Liver (tissue), 9 donors: ENCODE measurements around the gene SCUBE3. TPM values are rescaled to one million over a fixed set of nuclear protein-coding genes. Genes with fewer than 3 reads are reported as not detected.

Experiments used
- DNase-seq: peaks from one replicate; pipeline ENCODE4 v3.0.0-alpha.2; 2017; ENCODE audit warnings: low spot score
- H3K27ac ChIP-seq, 2 donors: one replicate each; pipeline ENCODE4 v1.7.0; 2013; ENCODE audit warnings: inconsistent platforms in 2 of 2, low read length in 2 of 2, control low read depth in 1 of 2, low read depth in 1 of 2, mild to moderate bottlenecking in 1 of 2
- H3K27me3 ChIP-seq, 4 donors: one replicate each; pipeline versions ENCODE4 v1.6.1 to v1.7.0; 2013; ENCODE audit warnings: low read length in 3 of 4, inconsistent platforms in 1 of 4, mild to moderate bottlenecking in 1 of 4, moderate library complexity in 1 of 4; ENCODE audit not compliant: control insufficient read depth in 4 of 4, insufficient read depth in 4 of 4
- H3K36me3 ChIP-seq, 4 donors: one replicate each; pipeline versions ENCODE4 v1.6.1 to v1.7.0; 2013; ENCODE audit warnings: low read length in 3 of 4, mild to moderate bottlenecking in 3 of 4, low read depth in 1 of 4, moderate library complexity in 1 of 4; ENCODE audit not compliant: control insufficient read depth in 4 of 4, insufficient read depth in 3 of 4
- H3K4me1 ChIP-seq, 4 donors: one replicate each; pipeline versions ENCODE4 v1.6.1 to v1.7.0; 2013; ENCODE audit warnings: low read length in 3 of 4, mild to moderate bottlenecking in 3 of 4, moderate library complexity in 1 of 4; ENCODE audit not compliant: control insufficient read depth in 4 of 4, insufficient read depth in 4 of 4
- H3K4me3 ChIP-seq, 3 donors: one replicate each; pipeline versions ENCODE4 v1.6.1 to v1.7.0; 2013; ENCODE audit warnings: low read length in 3 of 3, control low read depth in 1 of 3, low read depth in 1 of 3, mild to moderate bottlenecking in 1 of 3
- H3K9ac ChIP-seq, 2 donors: one replicate each; pipeline ENCODE4 v1.7.0; 2013; ENCODE audit warnings: low read length in 2 of 2, mild to moderate bottlenecking in 2 of 2, moderate library complexity in 2 of 2, control low read depth in 1 of 2, low read depth in 1 of 2
- H3K9me3 ChIP-seq, 4 donors: one replicate each; pipeline versions ENCODE4 v1.6.1 to v1.7.0; 2013; ENCODE audit warnings: low read length in 3 of 4; ENCODE audit not compliant: control insufficient read depth in 4 of 4
- FOXA1 ChIP-seq: IDR thresholded peaks from 2 replicates; pipeline ENCODE4 v1.6.1; 2016; ENCODE audit warnings: antibody characterized with exemption
- FOXA2 ChIP-seq: IDR thresholded peaks from 2 replicates; pipeline ENCODE4 v1.6.1; 2016; ENCODE audit warnings: antibody characterized with exemption
- GABPA ChIP-seq, 2 donors: IDR thresholded peaks in 1 of 2; conservative IDR thresholded peaks in 1 of 2; 2 replicates each; pipeline ENCODE4 v1.6.1; 2016; ENCODE audit warnings: antibody characterized with exemption in 2 of 2, mild to moderate bottlenecking in 1 of 2, moderate library complexity in 1 of 2
- HNF4A ChIP-seq, 2 donors: conservative IDR thresholded peaks; 2 replicates each; pipeline ENCODE4 v1.6.1; 2016; ENCODE audit warnings: antibody characterized with exemption in 2 of 2, mild to moderate bottlenecking in 2 of 2
- RAD21 ChIP-seq, 2 donors: IDR thresholded peaks; 2 replicates each; pipeline ENCODE4 v1.6.1; 2016; ENCODE audit warnings: antibody characterized with exemption in 2 of 2, mild to moderate bottlenecking in 2 of 2
- SP1 ChIP-seq: IDR thresholded peaks from 2 replicates; pipeline ENCODE4 v1.6.1; 2018; ENCODE audit warnings: antibody characterized with exemption, mild to moderate bottlenecking
- YY1 ChIP-seq: IDR thresholded peaks from 2 replicates; pipeline ENCODE4 v1.6.1; 2016; ENCODE audit warnings: antibody characterized with exemption, mild to moderate bottlenecking
- WGBS: extraction: QIAGEN DNeasy Blood & Tissue Kit; methylation state at CpG from one replicate; pipeline ENCODE4 v1.1.7; 2013; 5-methylcytosine and 5-hydroxymethylcytosine counted together
- polyA plus RNA-seq, 2 donors: library from polyadenylated mRNA; stranded (reverse) in 1 of 2; unstranded in 1 of 2; fragments of 200-250 nt in 1 of 2; fragments of >200 nt in 1 of 2; fragmentation: Nextera tagmentation in 1 of 2; extraction: Ambion mirVana in 1 of 2; gene quantifications; one replicate each; pipeline versions ENCODE4 v1.2.1 to v1.2.3, GENCODE V29; 2013 to 2015
- total RNA-seq, 2 donors: library from RNA; depleted of rRNA; stranded (reverse); fragments of >200 nt; gene quantifications; one replicate each; pipeline ENCODE4 v1.2.3, GENCODE V29; 2014
- TF ChIP-seq, protein P1 (sequence below): fragments of 150-350 bp; IDR thresholded peaks from 2 replicates; pipeline ENCODE4 v1.5.1; 2017; ENCODE audit warnings: improper control_type of control experiment, low read depth, low read length; ENCODE audit not compliant: missing input control
- TF ChIP-seq, protein P2 (sequence below): IDR thresholded peaks from 2 replicates; pipeline ENCODE4 v1.6.1; 2016; ENCODE audit warnings: antibody characterized with exemption
- donor health status: healthy.
- donor health status: healthy.
- donor health status: healthy.
- donor health status: healthy.
- donor health status: healthy.

SCUBE3 gene
- total and polyA plus RNA-seq, 4 donors, result 0.03 to 0.09 (median 0.07) TPM

DNA sequence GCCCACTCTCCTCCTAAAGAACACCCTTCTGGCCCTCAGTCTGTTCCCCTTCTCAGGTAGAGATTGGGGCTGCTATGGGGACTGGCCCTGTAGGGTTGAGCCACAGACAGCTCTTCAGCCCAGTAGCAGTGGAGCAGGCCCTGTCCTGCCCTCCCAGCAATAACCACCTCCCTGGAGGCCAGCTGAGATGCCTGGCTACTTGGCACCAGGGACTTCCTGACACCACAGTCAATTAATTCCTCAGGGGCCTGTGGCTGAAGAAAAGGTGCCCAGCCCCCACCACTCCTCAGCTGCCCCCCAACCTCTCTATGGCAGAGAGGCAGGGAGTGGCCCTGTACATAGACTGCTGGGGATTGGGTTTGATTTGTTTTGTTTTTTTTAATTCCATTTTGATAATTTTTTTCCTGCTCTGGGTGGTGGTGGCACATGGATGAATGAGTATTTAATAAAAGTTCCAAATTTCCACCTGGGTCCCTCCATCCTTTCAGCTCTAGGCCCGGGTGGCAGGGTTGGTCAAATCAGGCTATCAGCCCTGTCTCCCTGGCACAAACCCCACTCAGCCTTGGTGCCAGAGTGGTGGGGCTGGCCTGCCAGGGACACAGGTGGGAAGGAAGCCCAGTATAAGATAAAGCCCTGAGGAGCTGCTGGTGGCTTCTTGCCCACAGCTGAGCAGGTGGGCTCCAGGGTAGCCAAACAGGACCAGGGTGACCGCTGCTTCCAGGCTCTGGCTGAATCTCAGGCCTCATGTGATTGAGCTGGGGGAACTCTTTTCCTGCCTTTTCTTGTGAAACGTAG lies 82.0 kb downstream of the SCUBE3 start (continued):
- TF ChIP-seq, protein P1, sequence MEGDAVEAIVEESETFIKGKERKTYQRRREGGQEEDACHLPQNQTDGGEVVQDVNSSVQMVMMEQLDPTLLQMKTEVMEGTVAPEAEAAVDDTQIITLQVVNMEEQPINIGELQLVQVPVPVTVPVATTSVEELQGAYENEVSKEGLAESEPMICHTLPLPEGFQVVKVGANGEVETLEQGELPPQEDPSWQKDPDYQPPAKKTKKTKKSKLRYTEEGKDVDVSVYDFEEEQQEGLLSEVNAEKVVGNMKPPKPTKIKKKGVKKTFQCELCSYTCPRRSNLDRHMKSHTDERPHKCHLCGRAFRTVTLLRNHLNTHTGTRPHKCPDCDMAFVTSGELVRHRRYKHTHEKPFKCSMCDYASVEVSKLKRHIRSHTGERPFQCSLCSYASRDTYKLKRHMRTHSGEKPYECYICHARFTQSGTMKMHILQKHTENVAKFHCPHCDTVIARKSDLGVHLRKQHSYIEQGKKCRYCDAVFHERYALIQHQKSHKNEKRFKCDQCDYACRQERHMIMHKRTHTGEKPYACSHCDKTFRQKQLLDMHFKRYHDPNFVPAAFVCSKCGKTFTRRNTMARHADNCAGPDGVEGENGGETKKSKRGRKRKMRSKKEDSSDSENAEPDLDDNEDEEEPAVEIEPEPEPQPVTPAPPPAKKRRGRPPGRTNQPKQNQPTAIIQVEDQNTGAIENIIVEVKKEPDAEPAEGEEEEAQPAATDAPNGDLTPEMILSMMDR, result no peak
- TF ChIP-seq SP1, result no peak

DNA sequence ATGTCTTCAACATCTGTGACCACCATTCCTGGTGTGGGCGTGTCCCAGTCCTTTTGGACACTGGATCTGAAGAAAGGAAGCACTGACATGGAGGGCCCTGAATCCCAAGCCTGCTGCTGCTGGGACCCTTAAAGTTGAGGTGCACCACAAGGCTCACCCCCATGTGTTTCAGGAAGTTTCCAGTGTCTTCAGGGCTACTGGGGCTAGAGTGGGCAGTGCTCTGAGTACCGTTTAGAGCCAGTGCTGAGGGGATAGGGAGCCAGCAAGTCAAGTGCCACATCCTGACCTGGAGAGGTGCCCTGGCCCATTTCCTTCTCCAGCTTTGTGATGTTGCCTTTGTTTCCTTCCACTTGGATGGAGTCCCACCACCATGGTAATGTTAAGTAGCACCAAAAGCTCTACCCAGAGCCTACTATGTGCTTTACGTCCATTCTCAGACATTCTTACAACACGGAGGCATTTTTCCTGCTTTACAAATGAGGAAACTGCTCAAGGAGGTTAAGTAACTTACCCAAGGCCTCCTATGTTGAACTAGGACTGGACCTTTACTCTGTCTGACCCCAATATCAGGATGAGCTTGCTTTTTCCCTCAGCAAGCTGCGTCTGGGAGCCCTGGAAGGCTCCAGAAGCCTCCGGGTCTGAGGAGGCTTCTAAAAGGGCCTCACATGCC lies 83.3 kb downstream of the SCUBE3 start:
- TF ChIP-seq YY1, result no peak
- TF ChIP-seq, protein P2, sequence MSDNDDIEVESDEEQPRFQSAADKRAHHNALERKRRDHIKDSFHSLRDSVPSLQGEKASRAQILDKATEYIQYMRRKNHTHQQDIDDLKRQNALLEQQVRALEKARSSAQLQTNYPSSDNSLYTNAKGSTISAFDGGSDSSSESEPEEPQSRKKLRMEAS, result no peak
- TF ChIP-seq GABPA (IDR thresholded peaks at IDR 0.05 in 1 of 2, conservative IDR thresholded peaks at IDR 0.05 in 1 of 2), result no peak
- TF ChIP-seq, protein P1, result no peak
- Histone ChIP-seq H3K9ac (no peak overlapping the region), H3K4me3 (no peak overlapping the region), H3K36me3 (peaks cover 3 to 29% (median 10%) of the 10 kb centered on the region in 4 donors), H3K27me3 (no peaks in the 10 kb centered on the region), H3K9me3 (no peaks in the 10 kb centered on the region), H3K4me1 (no peaks in the 10 kb centered on the region), H3K27ac (no peak overlapping the region)
- DNase-seq, result no peak
- 69% methylated on average over 6 of the region's 6 CpGs for WGBS

DNA sequence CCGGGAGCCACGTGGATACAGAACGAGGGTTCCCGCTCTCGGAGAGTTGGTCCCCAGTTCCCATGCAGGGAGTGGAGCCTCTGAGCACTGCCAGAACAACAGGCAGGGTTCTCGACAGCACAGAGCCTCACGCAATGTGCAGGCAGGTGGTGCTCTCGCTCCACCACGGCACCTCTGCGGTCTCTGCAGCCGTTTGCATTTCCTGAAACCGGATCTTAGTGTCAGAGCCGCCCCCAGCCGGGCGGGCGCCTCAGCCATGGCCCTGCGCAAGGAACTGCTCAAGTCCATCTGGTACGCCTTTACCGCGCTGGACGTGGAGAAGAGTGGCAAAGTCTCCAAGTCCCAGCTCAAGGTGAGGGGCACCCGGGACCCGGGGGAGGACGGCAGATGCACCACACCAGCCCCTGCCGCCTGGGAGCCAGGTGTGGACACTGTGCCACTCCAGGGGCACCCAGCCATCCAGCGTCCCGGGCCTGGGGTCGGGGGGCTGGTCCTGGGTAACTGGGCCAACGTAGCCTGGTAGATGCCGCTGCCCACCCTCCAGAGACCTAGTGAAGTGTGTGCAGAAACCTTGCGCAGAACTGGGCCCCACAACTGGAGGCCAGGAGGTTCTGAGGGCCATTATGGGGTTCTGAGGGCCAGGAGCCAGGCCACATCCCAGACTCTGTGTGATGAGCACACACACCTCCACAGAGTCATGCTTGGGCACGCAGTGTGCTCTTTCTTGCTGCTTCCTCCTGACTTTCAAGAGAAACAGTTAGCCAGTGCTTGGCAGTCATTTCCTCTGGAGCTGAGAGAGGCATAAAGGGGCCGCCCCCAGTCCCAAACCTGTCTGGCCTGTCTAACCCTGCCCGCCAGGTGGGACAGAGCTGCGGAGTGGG lies 84.1 kb downstream of the SCUBE3 start, which contains the start of gene DEF6:
Gene DEF6 (plus strand): TSS at position 218 of the 881 bp plus-strand sequence. CDS start 39 bp downstream, at position 257.
- H3K4me3 ChIP-seq, result peak within 1 kb of the TSS; percentile 22 to 40 (median 36)
- no peak for TF ChIP-seq YY1
- TF ChIP-seq SP1, result no peak
- peak; percentile 82 to 86 for TF ChIP-seq RAD21 (IDR thresholded peaks at IDR 0.05)
- TF ChIP-seq FOXA1, result no peak
- TF ChIP-seq, protein P2, result no peak
- TF ChIP-seq, protein P1, result peak; percentile 60
- no peak for TF ChIP-seq HNF4A (conservative IDR thresholded peaks at IDR 0.05)
- TF ChIP-seq FOXA2, result no peak
- 57% methylated on average over 35 of the region's 35 CpGs for WGBS
- H3K9ac ChIP-seq, result peak within 1 kb of the TSS in 1 of 2 donors; percentile 75
- no peaks in the 10 kb centered on the region for H3K9me3 ChIP-seq
- peaks cover 0 to 22% (median 8%) of the 10 kb centered on the region in 4 donors for H3K36me3 ChIP-seq
- H3K27me3 ChIP-seq, result no peaks in the 10 kb centered on the region
- DNase-seq, result peak; percentile 69
- peak within 1 kb of the TSS; percentile 66 to 71 for H3K27ac ChIP-seq
- no peaks in the 10 kb centered on the region for H3K4me1 ChIP-seq
